ENCODE measurements around the gene CADM2.

Gene CADM2

GRCh38 chr3:86046436-86047136 lies 1087.8 kb downstream of the CADM2 start:
- DNase-seq: no peak

- no peak for DNase-seq
Observed at GRCh38 chr3:86047161-86047560, 1088.4 kb downstream of the CADM2 start.

- no peak for DNase-seq
Observed at GRCh38 chr3:86051058-86051457, 1092.3 kb downstream of the CADM2 start.

- DNase-seq: no peak
Observed at GRCh38 chr3:86056032-86056431, 1097.2 kb downstream of the CADM2 start.

- DNase-seq: no peak
Observed at GRCh38 chr3:86056962-86057361, 1098.2 kb downstream of the CADM2 start.

- no peak for DNase-seq
Observed at GRCh38 chr3:86073799-86074198, 1115.0 kb downstream of the CADM2 start.

GRCh38 chr3:86087160-86087871 lies 1128.5 kb downstream of the CADM2 start:
- no peak for DNase-seq

GRCh38 chr3:86104154-86104553 lies 1145.4 kb downstream of the CADM2 start:
- DNase-seq: no peak

GRCh38 chr3:86109434-86109833 lies 1150.6 kb downstream of the CADM2 start:
- DNase-seq: no peak

Data from T-helper 9 cell (primary cell).